ENCODE results near the gene THAP7. TPM values are rescaled to one million over a fixed set of nuclear protein-coding genes. Genes with fewer than 3 reads are reported as not detected.
A peak's percentile ranks its signal among the peaks of the same experiment; 100 is the strongest.

The THAP7 gene
- total and polyA plus RNA-seq, 9 of the 15 experiments (the other 6 are each of a cell fraction or from before 2014, with no cell fraction given) = 7.9 to 263 (median 84.1) TPM

DNA sequence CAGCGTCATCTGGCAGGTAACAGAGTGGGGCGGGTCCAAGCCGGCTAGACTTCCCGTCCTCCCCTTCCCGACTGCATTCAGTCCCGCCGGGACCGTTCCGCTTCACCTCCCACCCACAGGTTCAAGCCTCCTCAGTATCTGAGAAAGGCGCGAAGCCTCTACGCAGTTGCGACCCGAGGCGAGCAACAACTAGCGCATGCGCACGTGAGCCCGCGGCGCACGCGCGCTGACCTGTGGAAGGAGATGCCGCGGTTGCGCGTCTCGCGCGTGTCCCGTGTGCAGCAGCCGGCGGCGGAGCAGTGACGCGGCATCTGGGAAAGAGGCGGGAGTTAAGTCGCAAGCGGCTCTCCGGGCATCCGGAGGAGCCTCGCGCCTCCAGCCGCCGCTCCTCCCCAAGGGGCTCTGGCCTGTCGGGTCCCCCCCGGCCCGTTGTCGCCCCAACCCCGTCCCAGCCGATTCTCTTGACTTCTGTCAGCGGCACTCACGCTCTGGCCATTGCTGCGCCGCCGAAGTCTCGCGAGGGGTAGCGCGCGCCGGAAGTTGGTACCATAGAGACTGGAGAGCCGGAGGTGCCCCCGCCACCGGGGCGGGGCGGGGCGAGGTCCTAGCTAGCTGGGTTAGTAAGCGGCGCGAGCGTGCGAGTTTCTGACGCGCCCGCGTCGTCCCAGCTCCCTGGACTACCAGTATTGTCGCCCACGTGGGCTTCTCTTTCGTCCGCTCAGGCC lies at the start of gene THAP7 (continued):
- TF ChIP-seq SMARCB1 (IDR thresholded peaks at IDR 0.05; ENCODE audit: insufficient read length, low read depth) = no peak
- TF ChIP-seq CHCHD3 (CRISPR knock-in tag; IDR thresholded peaks at IDR 0.05) = peak; percentile 95
- TF ChIP-seq HMG20B (CRISPR knock-in tag; IDR thresholded peaks at IDR 0.05) = no peak
- TF ChIP-seq ETV1 (tag; conservative IDR thresholded peaks at IDR 0.05; ENCODE audit: low read depth) = no peak
- TF ChIP-seq, protein P1, sequence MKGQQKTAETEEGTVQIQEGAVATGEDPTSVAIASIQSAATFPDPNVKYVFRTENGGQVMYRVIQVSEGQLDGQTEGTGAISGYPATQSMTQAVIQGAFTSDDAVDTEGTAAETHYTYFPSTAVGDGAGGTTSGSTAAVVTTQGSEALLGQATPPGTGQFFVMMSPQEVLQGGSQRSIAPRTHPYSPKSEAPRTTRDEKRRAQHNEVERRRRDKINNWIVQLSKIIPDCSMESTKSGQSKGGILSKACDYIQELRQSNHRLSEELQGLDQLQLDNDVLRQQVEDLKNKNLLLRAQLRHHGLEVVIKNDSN (CRISPR knock-in tag; IDR thresholded peaks at IDR 0.05) = no peak
- TF ChIP-seq MEF2D (tag; conservative IDR thresholded peaks at IDR 0.05; ENCODE audit: low read depth) = no peak
- peak; percentile 75 for TF ChIP-seq JUND (IDR thresholded peaks at IDR 0.05; ENCODE audit: borderline replicate concordance, low read depth, low read length)
- TF ChIP-seq JUND (tag; IDR thresholded peaks at IDR 0.05; ENCODE audit: borderline replicate concordance, low read depth, low read length) = no peak
- no peak for TF ChIP-seq LCOR (CRISPR knock-in tag; IDR thresholded peaks at IDR 0.05)
- no peak for TF ChIP-seq POLR3G (IDR thresholded peaks at IDR 0.05; ENCODE audit: extremely low read depth, insufficient read length, insufficient replicate concordance)
- TF ChIP-seq ZNF551 (CRISPR knock-in tag; IDR thresholded peaks at IDR 0.05) = no peak
- TF ChIP-seq POLR3A (IDR thresholded peaks at IDR 0.05; ENCODE audit: borderline replicate concordance, extremely low read depth, insufficient read depth, insufficient read length) = no peak
- TF ChIP-seq, protein P2, sequence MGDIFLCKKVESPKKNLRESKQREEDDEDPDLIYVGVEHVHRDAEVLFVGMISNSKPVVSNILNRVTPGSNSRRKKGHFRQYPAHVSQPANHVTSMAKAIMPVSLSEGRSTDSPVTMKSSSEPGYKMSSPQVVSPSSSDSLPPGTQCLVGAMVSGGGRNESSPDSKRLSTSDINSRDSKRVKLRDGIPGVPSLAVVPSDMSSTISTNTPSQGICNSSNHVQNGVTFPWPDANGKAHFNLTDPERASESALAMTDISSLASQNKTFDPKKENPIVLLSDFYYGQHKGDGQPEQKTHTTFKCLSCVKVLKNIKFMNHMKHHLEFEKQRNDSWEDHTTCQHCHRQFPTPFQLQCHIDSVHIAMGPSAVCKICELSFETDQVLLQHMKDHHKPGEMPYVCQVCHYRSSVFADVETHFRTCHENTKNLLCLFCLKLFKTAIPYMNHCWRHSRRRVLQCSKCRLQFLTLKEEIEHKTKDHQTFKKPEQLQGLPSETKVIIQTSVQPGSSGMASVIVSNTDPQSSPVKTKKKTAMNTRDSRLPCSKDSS (IDR thresholded peaks at IDR 0.05; ENCODE audit: low read depth, partially characterized antibody) = no peak
- no peak for TF ChIP-seq TBP (optimal IDR thresholded peaks at IDR 0.05; ENCODE audit: low read depth, low read length)
- TF ChIP-seq, protein P3, sequence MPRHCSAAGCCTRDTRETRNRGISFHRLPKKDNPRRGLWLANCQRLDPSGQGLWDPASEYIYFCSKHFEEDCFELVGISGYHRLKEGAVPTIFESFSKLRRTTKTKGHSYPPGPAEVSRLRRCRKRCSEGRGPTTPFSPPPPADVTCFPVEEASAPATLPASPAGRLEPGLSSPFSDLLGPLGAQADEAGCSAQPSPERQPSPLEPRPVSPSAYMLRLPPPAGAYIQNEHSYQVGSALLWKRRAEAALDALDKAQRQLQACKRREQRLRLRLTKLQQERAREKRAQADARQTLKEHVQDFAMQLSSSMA (CRISPR knock-in tag; IDR thresholded peaks at IDR 0.05) = no peak
- TF ChIP-seq YBX1 (IDR thresholded peaks at IDR 0.05) = no peak
- TF ChIP-seq ZKSCAN3 (CRISPR knock-in tag; IDR thresholded peaks at IDR 0.05) = no peak
- TF ChIP-seq MAFF (IDR thresholded peaks at IDR 0.05; ENCODE audit: low read length) = peak; percentile 16; the same call in 1 of the 2 replicates
- TF ChIP-seq ZNF668 (CRISPR knock-in tag; IDR thresholded peaks at IDR 0.05) = no peak
- no peak for TF ChIP-seq SNIP1 (IDR thresholded peaks at IDR 0.05; ENCODE audit: low read depth)
- no peak for TF ChIP-seq ZC3H4 (CRISPR knock-in tag; IDR thresholded peaks at IDR 0.05; ENCODE audit: borderline replicate concordance)
- TF ChIP-seq ZNF133 (CRISPR knock-in tag; IDR thresholded peaks at IDR 0.05) = peak; percentile 90; the same call in 1 of the 2 replicates
- TF ChIP-seq HCFC1 (IDR thresholded peaks at IDR 0.05; ENCODE audit: low read depth, low read length) = peak; percentile 81
- TF ChIP-seq, protein P4, sequence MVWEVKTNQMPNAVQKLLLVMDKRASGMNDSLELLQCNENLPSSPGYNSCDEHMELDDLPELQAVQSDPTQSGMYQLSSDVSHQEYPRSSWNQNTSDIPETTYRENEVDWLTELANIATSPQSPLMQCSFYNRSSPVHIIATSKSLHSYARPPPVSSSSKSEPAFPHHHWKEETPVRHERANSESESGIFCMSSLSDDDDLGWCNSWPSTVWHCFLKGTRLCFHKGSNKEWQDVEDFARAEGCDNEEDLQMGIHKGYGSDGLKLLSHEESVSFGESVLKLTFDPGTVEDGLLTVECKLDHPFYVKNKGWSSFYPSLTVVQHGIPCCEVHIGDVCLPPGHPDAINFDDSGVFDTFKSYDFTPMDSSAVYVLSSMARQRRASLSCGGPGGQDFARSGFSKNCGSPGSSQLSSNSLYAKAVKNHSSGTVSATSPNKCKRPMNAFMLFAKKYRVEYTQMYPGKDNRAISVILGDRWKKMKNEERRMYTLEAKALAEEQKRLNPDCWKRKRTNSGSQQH (CRISPR knock-in tag; IDR thresholded peaks at IDR 0.05) = peak; percentile 73
- TF ChIP-seq BRF1 (IDR thresholded peaks at IDR 0.05; ENCODE audit: borderline replicate concordance, extremely low read depth, insufficient read length) = no peak
